Measurements from ENCODE around the gene COL6A5.

- TF ChIP-seq CTCF (IDR thresholded peaks at IDR 0.05) (no peak), POLR2A (IDR thresholded peaks at IDR 0.05) (no peak)
Measured at GRCh38 chr3:130507746-130508145, 162.3 kb downstream of the COL6A5 start.

All from lower leg skin (tissue), 3 donors.